Endothelial cell of umbilical vein (primary cell): ENCODE measurements around the gene LMNB1. TPM values are rescaled to one million over a fixed set of nuclear protein-coding genes. Genes with fewer than 3 reads are reported as not detected.

Source experiments
- BruUV-seq: library from RNA; stranded (reverse); fragments of 400-500 nt; replicated peaks from 2 replicates; lab custom pipeline; 2021; lab: Mats Ljungman, UMichigan
- CTCF ChIA-PET: fragments of 300-600, 350-600 bp; sonication (Branson Sonifier 250); formaldehyde crosslinking; loops from one replicate; lab custom pipeline; 2021; ENCODE audit warnings: antibody characterized with exemption, inconsistent platforms; lab: Charles Lee
- POLR2A ChIA-PET: fragments of 300-600, 350-600 bp; sonication (Branson Sonifier 250); formaldehyde crosslinking; loops from one replicate; lab custom pipeline; 2021; ENCODE audit warnings: antibody characterized with exemption, inconsistent platforms; lab: Charles Lee
- DNase-seq: peaks from one replicate; pipeline ENCODE4 v3.0.0-alpha.2; 2011; ENCODE audit warnings: low read depth, low spot score
- FAIRE-seq: peaks from 2 replicates; lab custom pipeline; 2011; peaks lifted over from hg19 to GRCh38; lab: Jason Lieb, UNC
- H2AFZ ChIP-seq: 2 replicates; pipeline ENCODE4 v1.6.0; 2012; ENCODE audit warnings: low read depth, low read length, control low read depth, inconsistent platforms
- H3K27ac ChIP-seq: 2 replicates; pipeline ENCODE4 v1.5.1; 2011; ENCODE audit warnings: low read depth, mild to moderate bottlenecking, control low read depth, low read length, moderate library complexity; ENCODE audit not compliant: insufficient read depth
- H3K27me3 ChIP-seq, 2 experiments: 2 replicates each; pipeline versions ENCODE4 v1.6.0 to v1.6.1; 2011; ENCODE audit warnings: low read length in 2 of 2, mixed read lengths in 1 of 2; ENCODE audit not compliant: control insufficient read depth in 2 of 2, insufficient read depth in 2 of 2
- H3K36me3 ChIP-seq, 2 experiments: 2 replicates in 1 of 2; 3 replicates in 1 of 2; pipeline ENCODE4 v1.5.1; 2011; ENCODE audit warnings: low read length in 2 of 2, mild to moderate bottlenecking in 1 of 2, moderate library complexity in 1 of 2; ENCODE audit not compliant: control insufficient read depth in 2 of 2, insufficient read depth in 2 of 2; ENCODE audit errors: extremely low read depth in 1 of 2
- H3K4me1 ChIP-seq: 3 replicates; pipeline ENCODE4 v1.5.1; 2011; ENCODE audit warnings: mild to moderate bottlenecking, low read length; ENCODE audit not compliant: control insufficient read depth, insufficient read depth; ENCODE audit errors: extremely low read depth
- H3K4me2 ChIP-seq: 2 replicates; pipeline ENCODE4 v1.6.1; 2011; ENCODE audit warnings: low read length, control low read depth, mixed read lengths; ENCODE audit not compliant: insufficient read depth
- H3K4me3 ChIP-seq, 3 experiments: fragments of 200-600 bp in 1 of 3; sonication (generic), shearing (Covaris generic) in 1 of 3; replicated peaks in 1 of 3; 2 replicates each; pipeline ENCODE4 v1.5.1; 2011 to 2016; ENCODE audit warnings: control low read depth in 3 of 3, low read length in 3 of 3, mild to moderate bottlenecking in 2 of 3, inconsistent platforms in 1 of 3, low read depth in 1 of 3, moderate library complexity in 1 of 3; ENCODE audit not compliant: insufficient read depth in 1 of 3
- H3K79me2 ChIP-seq: 2 replicates; pipeline ENCODE4 v1.6.0; 2012; ENCODE audit warnings: low read length, inconsistent platforms; ENCODE audit not compliant: control insufficient read depth, insufficient read depth
- H3K9ac ChIP-seq: replicated peaks from 2 replicates; pipeline ENCODE3; 2011; ENCODE audit warnings: low read length, control low read depth; ENCODE audit not compliant: insufficient read depth; ENCODE audit errors: extremely low read depth
- H3K9me1 ChIP-seq: replicated peaks from 3 replicates; pipeline ENCODE4 v1.6.0; 2011; ENCODE audit warnings: mild to moderate bottlenecking, low read length; ENCODE audit not compliant: control insufficient read depth, insufficient read depth; ENCODE audit errors: extremely low read depth
- H3K9me3 ChIP-seq: replicated peaks from 2 replicates; pipeline ENCODE4 v1.5.1; 2012; ENCODE audit warnings: low read length, inconsistent platforms; ENCODE audit not compliant: control insufficient read depth, insufficient read depth
- H4K20me1 ChIP-seq: replicated peaks from 2 replicates; pipeline ENCODE3; 2011; ENCODE audit warnings: mild to moderate bottlenecking, low read length; ENCODE audit not compliant: control insufficient read depth, insufficient read depth; ENCODE audit errors: extremely low read depth
- CTCF ChIP-seq, 2 donors: IDR thresholded peaks; 1 replicate in 1 of 2; 2 replicates in 1 of 2; pipeline ENCODE4 v1.5.1; 2011; ENCODE audit warnings: low read length in 2 of 2, mild to moderate bottlenecking in 2 of 2, moderate library complexity in 2 of 2, control low read depth in 1 of 2, inconsistent platforms in 1 of 2, low read depth in 1 of 2; ENCODE audit not compliant: insufficient read depth in 1 of 2; ENCODE audit errors: extremely low read depth in 1 of 2
- EZH2 ChIP-seq: IDR thresholded peaks from 2 replicates; pipeline ENCODE4 v1.6.1; 2012; ENCODE audit warnings: borderline replicate concordance, low read depth, mild to moderate bottlenecking, moderate library complexity, low read length, inconsistent platforms; ENCODE audit not compliant: severe bottlenecking
- FOS ChIP-seq: IDR thresholded peaks from 2 replicates; pipeline ENCODE4 v1.6.1; 2011; ENCODE audit warnings: mild to moderate bottlenecking, low read length, moderate library complexity, borderline replicate concordance; ENCODE audit not compliant: insufficient read depth
- GATA2 ChIP-seq: IDR thresholded peaks from 2 replicates; pipeline ENCODE4 v1.7.0; 2011; ENCODE audit warnings: low read depth, mild to moderate bottlenecking, moderate library complexity, mixed read lengths, low read length; ENCODE audit not compliant: insufficient read length, insufficient read depth
- JUN ChIP-seq: IDR thresholded peaks from 2 replicates; pipeline ENCODE4 v1.6.1; 2011; ENCODE audit warnings: borderline replicate concordance, low read depth; ENCODE audit not compliant: insufficient read length, insufficient read depth
- MAX ChIP-seq: IDR thresholded peaks from 2 replicates; pipeline ENCODE4 v1.6.1; 2011; ENCODE audit not compliant: insufficient read depth, insufficient read length
- MYC ChIP-seq: IDR thresholded peaks from one replicate; pipeline ENCODE4 v1.6.1; 2011; ENCODE audit warnings: mild to moderate bottlenecking, low read depth, low read length
- POLR2A ChIP-seq: IDR thresholded peaks from 2 replicates; pipeline ENCODE4 v1.6.1; 2012; ENCODE audit warnings: low read depth, mild to moderate bottlenecking, control low read depth, low read length
- POLR2AphosphoS5 ChIP-seq: IDR thresholded peaks from 2 replicates; pipeline ENCODE4 v1.6.1; 2012; ENCODE audit warnings: low read depth, mild to moderate bottlenecking, control low read depth, low read length, moderate library complexity; ENCODE audit not compliant: insufficient read depth
- dilution Hi-C: fragments of 300-500 bp; cut with MboI; formaldehyde crosslinking; loops from one replicate; pipeline ENCODE4 v1.15.0; 2019; ENCODE audit warnings: low sequenced_read_pairs; ENCODE audit not compliant: extremely low pct_ligation_motif_present
- intact Hi-C: fragments of 100-400 bp; cut with micrococcal nuclease; formaldehyde crosslinking; loops from one replicate; pipeline ENCODE4 v1.10.0; 2022
- polyA plus RNA-seq, 4 experiments: library from polyadenylated mRNA; depleted of rRNA in 3 of 4; stranded (reverse) in 3 of 4; unstranded in 1 of 4; fragments of >200 nt; gene quantifications; 2 replicates each; pipeline versions ENCODE4 v1.2.1 to v1.2.3, GENCODE V29; 2011 to 2012; ENCODE audit warnings: missing spikeins in 1 of 4
- total RNA-seq: library from RNA; stranded (reverse); gene quantifications from 2 replicates; pipeline ENCODE4 v1.2.3, GENCODE V29; 2021

Gene LMNB1
- total and polyA plus RNA-seq, 2 donors (not counting 3 experiments of a cell fraction or from before 2014, with no cell fraction given): 45.2 to 144 TPM

- dilution Hi-C loops (no loop called here), intact Hi-C loops (no loop called here)
- no peak for TF ChIP-seq JUN
- no peak for TF ChIP-seq EZH2
- TF ChIP-seq MYC: no peak
- TF ChIP-seq POLR2A: no peak
- no peak for TF ChIP-seq MAX
- TF ChIP-seq POLR2AphosphoS5: no peak
- TF ChIP-seq FOS: no peak
- no peak for TF ChIP-seq CTCF (IDR thresholded peaks at IDR 0.05; ENCODE audit: extremely low read depth in 1 of 2, insufficient read depth in 1 of 2, low read depth in 1 of 2, low read length in 2 of 2)
- TF ChIP-seq GATA2: no peak
- H3K4me2 ChIP-seq: no peak overlapping the region
- no peaks in the 10 kb centered on the region for H3K79me2 ChIP-seq
- POLR2A ChIA-PET: no interaction called here
- FAIRE-seq: no peak
- H4K20me1 ChIP-seq: no peaks in the 10 kb centered on the region
- no peaks in the 10 kb centered on the region for H3K27me3 ChIP-seq
- H3K9me3 ChIP-seq: no peaks in the 10 kb centered on the region
- no peaks in the 10 kb centered on the region for H3K36me3 ChIP-seq
- H3K9me1 ChIP-seq: no peaks in the 10 kb centered on the region
- no peak overlapping the region for H3K4me3 ChIP-seq
- BruUV-seq: no TSS peak
- CTCF ChIA-PET: no interaction called here
- no peak for DNase-seq
- H2AFZ ChIP-seq: no peak overlapping the region
- no peak overlapping the region for H3K9ac ChIP-seq
- H3K4me1 ChIP-seq: peaks cover 5% of the 10 kb centered on the region
- H3K27ac ChIP-seq: no peak overlapping the region
Measured at GRCh38 chr5:126858441-126858840, 81.5 kb downstream of the LMNB1 start.
